Thyroid gland (tissue), 4 donors: ENCODE data around the gene TCF7L2. TPM values are rescaled to one million over a fixed set of nuclear protein-coding genes. Genes with fewer than 3 reads are reported as not detected.

Experiments
- DNase-seq, 2 donors: peaks; one replicate each; pipeline ENCODE4 v3.0.0-alpha.2; 2019
- H3K27ac ChIP-seq, 3 donors: fragments of 200-600 bp; sonication (generic); 1 replicate in 2 of 3; 2 replicates in 1 of 3; pipeline ENCODE4 v1.5.1; 2016 to 2019; ENCODE audit warnings: mild to moderate bottlenecking in 1 of 3, moderate library complexity in 1 of 3
- H3K27me3 ChIP-seq: fragments of 200-600 bp; sonication (generic); one replicate; pipeline ENCODE4 v1.5.1; 2019
- H3K36me3 ChIP-seq, 2 donors: fragments of 200-600 bp; sonication (generic); one replicate each; pipeline ENCODE4 v1.5.1; 2016 to 2019
- H3K4me1 ChIP-seq, 2 donors: fragments of 200-600 bp; sonication (generic); one replicate each; pipeline ENCODE4 v1.5.1; 2017 to 2019
- H3K4me3 ChIP-seq, 3 donors: fragments of 200-600 bp; sonication (generic); replicated peaks in 1 of 3; 1 replicate in 2 of 3; 2 replicates in 1 of 3; pipeline ENCODE4 v1.5.1; 2016; ENCODE audit warnings: mild to moderate bottlenecking in 1 of 3
- H3K9me3 ChIP-seq: fragments of 200-600 bp; sonication (generic); one replicate; pipeline ENCODE4 v1.5.1; 2017
- POLR2A ChIP-seq, 2 donors: fragments of 450-650 bp; IDR thresholded peaks; one replicate each; pipeline ENCODE4 v1.6.1; 2017; ENCODE audit warnings: antibody characterized with exemption in 2 of 2, mild to moderate bottlenecking in 2 of 2, moderate library complexity in 1 of 2
- WGBS, 2 donors: methylation state at CpG; one replicate each; pipeline ENCODE4 v1.1.5; 2017; 5-methylcytosine and 5-hydroxymethylcytosine counted together
- intact Hi-C: fragments of 100-400 bp; cut with DNase I; formaldehyde crosslinking; loops from one replicate; pipeline ENCODE4 v1.15.1; 2023
- total RNA-seq, 4 donors: library from RNA; depleted of rRNA; stranded (reverse); fragments of >200 nt; gene quantifications; one replicate each; pipeline ENCODE4 v1.2.3, GENCODE V29; 2016
- TF ChIP-seq, protein P1 (sequence below), 6 experiments: fragments of 200-600 bp in 3 of 6; fragments of 450-650 bp in 3 of 6; sonication (generic) in 3 of 6; IDR thresholded peaks; one replicate each; pipeline ENCODE4 v1.5.1; 2016 to 2019; ENCODE audit warnings: antibody characterized with exemption in 6 of 6, mild to moderate bottlenecking in 2 of 6, inconsistent platforms in 1 of 6, moderate library complexity in 1 of 6

The TCF7L2 gene
- total RNA-seq, 4 donors from 2014 or later = 16.2 to 67.1 (median 25.3) TPM

DNA sequence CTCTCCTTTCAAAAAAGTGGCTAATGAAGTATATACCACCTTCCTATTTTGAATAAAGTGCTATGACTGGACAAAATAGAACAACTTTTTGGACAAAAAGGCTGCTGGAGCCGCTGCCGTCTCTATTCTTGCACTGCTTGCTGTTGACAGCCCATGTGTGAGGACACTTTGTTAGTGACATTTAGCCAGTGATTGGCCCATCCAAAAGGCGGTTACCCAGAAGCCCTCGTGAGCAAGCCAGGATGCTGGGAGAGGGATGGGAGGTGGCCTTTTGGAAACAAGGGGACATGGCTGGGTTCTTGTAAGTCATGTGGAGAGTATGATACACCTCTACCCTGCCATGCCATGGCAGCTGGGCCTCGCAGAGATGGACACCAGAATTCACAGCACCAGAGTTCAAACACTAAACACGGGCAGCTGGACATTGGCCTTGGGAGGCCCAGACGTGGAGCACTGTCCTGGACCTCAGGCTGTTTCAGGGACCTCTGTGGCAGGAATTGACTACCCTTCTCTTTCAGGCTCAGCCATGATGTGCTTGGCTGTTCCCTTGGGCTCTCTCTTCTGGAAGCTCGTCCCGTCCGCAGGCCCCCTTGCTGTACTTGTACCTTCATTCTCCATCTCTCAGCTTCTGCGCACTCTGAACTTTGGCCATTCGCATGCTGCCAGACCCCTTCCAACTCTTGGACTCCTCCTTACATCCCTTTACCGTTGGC is 118.3 kb downstream of the TCF7L2 start:
- DNase-seq = no peak
- WGBS, 2 donors = 95 to 98% methylated on average over 12 to 13 of the region's 13 CpGs
- peaks cover 13 to 38% of the 10 kb centered on the region in 2 donors for H3K4me1 ChIP-seq

DNA sequence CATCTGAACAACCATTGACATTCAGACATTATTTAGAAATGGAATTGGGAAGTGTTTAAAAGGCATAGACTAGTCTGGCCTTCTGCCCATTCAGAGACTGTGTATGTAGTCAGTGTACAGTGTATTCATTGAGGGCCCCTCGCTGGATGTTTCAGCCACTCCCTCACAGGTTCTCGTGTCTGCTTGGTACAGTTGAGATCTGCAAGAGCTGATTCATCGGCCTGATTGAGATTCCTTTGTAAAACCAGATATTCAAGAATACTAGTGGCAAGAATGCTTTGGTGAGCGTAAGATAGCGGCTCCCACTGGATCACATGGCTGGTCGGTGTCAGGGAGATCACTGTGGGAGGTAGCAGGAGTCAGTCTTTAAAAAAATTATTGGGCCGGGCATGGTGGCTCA is 119.5 kb downstream of the TCF7L2 start:
- H3K36me3 ChIP-seq = no peaks in the 10 kb centered on the region

More for the DNA sequence above, 118.3 kb downstream of the TCF7L2 start:
- no peak for TF ChIP-seq POLR2A (IDR thresholded peaks at IDR 0.05)
- TF ChIP-seq, protein P1, sequence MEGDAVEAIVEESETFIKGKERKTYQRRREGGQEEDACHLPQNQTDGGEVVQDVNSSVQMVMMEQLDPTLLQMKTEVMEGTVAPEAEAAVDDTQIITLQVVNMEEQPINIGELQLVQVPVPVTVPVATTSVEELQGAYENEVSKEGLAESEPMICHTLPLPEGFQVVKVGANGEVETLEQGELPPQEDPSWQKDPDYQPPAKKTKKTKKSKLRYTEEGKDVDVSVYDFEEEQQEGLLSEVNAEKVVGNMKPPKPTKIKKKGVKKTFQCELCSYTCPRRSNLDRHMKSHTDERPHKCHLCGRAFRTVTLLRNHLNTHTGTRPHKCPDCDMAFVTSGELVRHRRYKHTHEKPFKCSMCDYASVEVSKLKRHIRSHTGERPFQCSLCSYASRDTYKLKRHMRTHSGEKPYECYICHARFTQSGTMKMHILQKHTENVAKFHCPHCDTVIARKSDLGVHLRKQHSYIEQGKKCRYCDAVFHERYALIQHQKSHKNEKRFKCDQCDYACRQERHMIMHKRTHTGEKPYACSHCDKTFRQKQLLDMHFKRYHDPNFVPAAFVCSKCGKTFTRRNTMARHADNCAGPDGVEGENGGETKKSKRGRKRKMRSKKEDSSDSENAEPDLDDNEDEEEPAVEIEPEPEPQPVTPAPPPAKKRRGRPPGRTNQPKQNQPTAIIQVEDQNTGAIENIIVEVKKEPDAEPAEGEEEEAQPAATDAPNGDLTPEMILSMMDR (IDR thresholded peaks at IDR 0.05) = no peak
- Histone ChIP-seq H3K27ac (no peak overlapping the region), H3K9me3 (no peaks in the 10 kb centered on the region), H3K27me3 (no peaks in the 10 kb centered on the region), H3K36me3 (no peaks in the 10 kb centered on the region), H3K4me3 (no peak overlapping the region)
- intact Hi-C loops = loop anchor here (10.0 kb wide), 1 partner anchor 114 kb away; the partner anchor contains the start of gene TCF7L2

DNA sequence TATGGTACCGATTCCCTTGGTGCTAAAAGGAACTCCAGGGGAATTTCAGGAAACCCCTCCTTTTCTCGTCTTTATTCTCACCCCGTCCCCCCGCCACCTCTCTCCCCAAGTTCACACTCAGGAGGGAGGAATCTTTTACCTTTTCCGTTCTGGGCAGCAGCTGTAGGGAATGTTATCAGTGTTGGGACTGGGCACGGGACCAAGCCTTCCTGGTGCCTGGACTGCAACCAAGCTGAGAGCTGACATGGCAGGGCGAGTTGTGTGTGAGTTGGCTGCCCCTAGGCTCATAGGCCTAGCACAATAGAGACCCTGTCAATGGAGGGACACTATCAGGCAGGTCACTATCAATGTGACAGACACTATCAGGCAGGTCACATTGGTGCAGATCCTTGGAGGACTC is 121.4 kb downstream of the TCF7L2 start:
- WGBS, 2 donors = 17 to 50% methylated on average over 7 of the region's 7 CpGs
- intact Hi-C loops = no loop called here
- peak; percentile 83 to 86 for DNase-seq

More for the DNA sequence above, 119.5 kb downstream of the TCF7L2 start:
- intact Hi-C loops = loop anchor here (10.0 kb wide), 1 partner anchor 115 kb away; the partner anchor contains the start of gene TCF7L2
- Histone ChIP-seq H3K4me3 (no peak overlapping the region), H3K9me3 (no peaks in the 10 kb centered on the region), H3K4me1 (peaks cover 7 to 31% of the 10 kb centered on the region in 2 donors), H3K27ac (no peak overlapping the region), H3K27me3 (no peaks in the 10 kb centered on the region)
- TF ChIP-seq POLR2A (IDR thresholded peaks at IDR 0.05) = no peak
- TF ChIP-seq, protein P1 (IDR thresholded peaks at IDR 0.05) = no peak
- DNase-seq = no peak
- 78 to 79% methylated on average over 7 of the region's 7 CpGs for WGBS, 2 donors

DNA sequence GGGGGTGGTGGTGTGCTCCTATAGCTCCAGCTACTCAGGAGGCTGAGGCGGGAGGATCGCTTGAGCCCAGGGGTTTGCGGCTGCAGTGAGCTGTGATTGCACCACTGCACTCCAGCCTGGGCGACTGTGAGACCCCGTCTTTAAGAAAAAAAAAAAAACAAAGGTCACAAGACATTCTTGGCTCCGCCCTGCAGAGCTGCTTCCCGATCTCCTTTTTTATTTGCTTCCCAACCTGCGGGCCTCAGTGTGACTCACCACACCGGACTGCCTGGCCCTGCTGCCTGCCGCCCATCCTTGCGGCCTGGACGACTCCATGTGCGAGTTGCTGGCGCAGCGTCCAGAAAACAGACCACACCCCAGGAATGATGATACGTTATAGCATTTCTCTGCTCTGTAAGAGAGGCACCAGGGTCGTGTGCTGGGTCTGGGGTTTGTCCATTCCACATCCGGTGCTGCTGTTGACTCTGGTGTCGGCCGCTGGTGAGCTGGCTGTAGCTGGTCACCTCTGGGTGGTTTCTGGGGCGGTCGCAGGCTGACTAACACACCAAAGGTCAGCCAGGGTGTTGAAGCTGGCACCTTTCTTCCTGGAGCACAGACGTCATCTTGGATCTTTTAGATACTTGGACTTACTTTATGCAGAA is 123.6 kb downstream of the TCF7L2 start:
- Histone ChIP-seq H3K36me3 (no peaks in the 10 kb centered on the region), H3K27ac (peak overlapping the region in 2 of 3 donors; percentile 13 to 37), H3K27me3 (no peaks in the 10 kb centered on the region), H3K4me1 (peaks cover 0 to 22% of the 10 kb centered on the region in 2 donors), H3K4me3 (no peak overlapping the region), H3K9me3 (no peaks in the 10 kb centered on the region)
- WGBS, 2 donors = 71 to 83% methylated on average over 22 to 23 of the region's 23 CpGs
- peak in 1 of 2 donors; percentile 26 for DNase-seq
- TF ChIP-seq, protein P1 (IDR thresholded peaks at IDR 0.05) = no peak
- no peak for TF ChIP-seq POLR2A (IDR thresholded peaks at IDR 0.05)
- intact Hi-C loops = no loop called here

More for the DNA sequence above, 121.4 kb downstream of the TCF7L2 start:
- H3K36me3 ChIP-seq = no peaks in the 10 kb centered on the region
- H3K9me3 ChIP-seq = no peaks in the 10 kb centered on the region
- peak overlapping the region in 2 of 3 donors; percentile 15 to 40 for H3K27ac ChIP-seq
- TF ChIP-seq, protein P1 (IDR thresholded peaks at IDR 0.05) = no peak
- TF ChIP-seq POLR2A (IDR thresholded peaks at IDR 0.05) = no peak
- H3K4me3 ChIP-seq = no peak overlapping the region
- no peaks in the 10 kb centered on the region for H3K27me3 ChIP-seq
- peaks cover 0 to 22% of the 10 kb centered on the region in 2 donors for H3K4me1 ChIP-seq

DNA sequence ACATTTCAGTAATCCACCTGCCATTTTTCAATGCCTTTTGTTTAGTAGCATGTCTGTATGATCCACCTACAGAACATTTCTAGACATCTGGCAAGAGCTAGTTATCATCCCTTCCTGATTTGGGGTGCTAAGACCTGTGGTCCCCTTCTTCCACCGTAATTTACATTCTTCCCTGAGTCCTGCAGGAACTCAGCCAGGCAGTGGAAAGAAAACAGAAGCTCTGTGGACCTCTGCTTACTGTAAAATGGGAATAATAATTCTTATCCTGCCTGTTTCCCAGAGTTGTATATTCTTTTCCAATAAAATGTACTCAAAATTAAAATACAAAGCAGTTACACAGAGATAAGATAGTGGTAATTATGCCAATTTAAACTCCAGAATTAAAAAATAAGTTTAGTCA is 126.9 kb downstream of the TCF7L2 start:
- WGBS, 2 donors = 63 to 64% methylated on average over 1 of the region's 1 CpG
- no peak for TF ChIP-seq POLR2A (IDR thresholded peaks at IDR 0.05)
- TF ChIP-seq, protein P1 (IDR thresholded peaks at IDR 0.05) = no peak
- Histone ChIP-seq H3K4me3 (no peak overlapping the region), H3K27me3 (no peaks in the 10 kb centered on the region), H3K4me1 (peaks cover 0 to 10% of the 10 kb centered on the region in 2 donors), H3K36me3 (no peaks in the 10 kb centered on the region), H3K27ac (no peak overlapping the region), H3K9me3 (no peaks in the 10 kb centered on the region)
- no peak for DNase-seq
- intact Hi-C loops = no loop called here
